Liver (tissue), 9 donors: ENCODE results near the gene STAT5B. TPM values are rescaled to one million over a fixed set of nuclear protein-coding genes. Genes with fewer than 3 reads are reported as not detected.
A peak's percentile ranks its signal among the peaks of the same experiment; 100 is the strongest.

ENCODE experiments used
- DNase-seq: peaks from one replicate; pipeline ENCODE4 v3.0.0-alpha.2; 2017; ENCODE audit warnings: low spot score
- H3K27ac ChIP-seq, 2 donors: one replicate each; pipeline ENCODE4 v1.7.0; 2013; ENCODE audit warnings: inconsistent platforms in 2 of 2, low read length in 2 of 2, control low read depth in 1 of 2, low read depth in 1 of 2, mild to moderate bottlenecking in 1 of 2
- H3K27me3 ChIP-seq, 4 donors: one replicate each; pipeline versions ENCODE4 v1.6.1 to v1.7.0; 2013; ENCODE audit warnings: low read length in 3 of 4, inconsistent platforms in 1 of 4, mild to moderate bottlenecking in 1 of 4, moderate library complexity in 1 of 4; ENCODE audit not compliant: control insufficient read depth in 4 of 4, insufficient read depth in 4 of 4
- H3K36me3 ChIP-seq, 4 donors: one replicate each; pipeline versions ENCODE4 v1.6.1 to v1.7.0; 2013; ENCODE audit warnings: low read length in 3 of 4, mild to moderate bottlenecking in 3 of 4, low read depth in 1 of 4, moderate library complexity in 1 of 4; ENCODE audit not compliant: control insufficient read depth in 4 of 4, insufficient read depth in 3 of 4
- H3K4me1 ChIP-seq, 4 donors: one replicate each; pipeline versions ENCODE4 v1.6.1 to v1.7.0; 2013; ENCODE audit warnings: low read length in 3 of 4, mild to moderate bottlenecking in 3 of 4, moderate library complexity in 1 of 4; ENCODE audit not compliant: control insufficient read depth in 4 of 4, insufficient read depth in 4 of 4
- H3K4me3 ChIP-seq, 3 donors: one replicate each; pipeline versions ENCODE4 v1.6.1 to v1.7.0; 2013; ENCODE audit warnings: low read length in 3 of 3, control low read depth in 1 of 3, low read depth in 1 of 3, mild to moderate bottlenecking in 1 of 3
- H3K9ac ChIP-seq, 2 donors: one replicate each; pipeline ENCODE4 v1.7.0; 2013; ENCODE audit warnings: low read length in 2 of 2, mild to moderate bottlenecking in 2 of 2, moderate library complexity in 2 of 2, control low read depth in 1 of 2, low read depth in 1 of 2
- H3K9me3 ChIP-seq, 4 donors: one replicate each; pipeline versions ENCODE4 v1.6.1 to v1.7.0; 2013; ENCODE audit warnings: low read length in 3 of 4; ENCODE audit not compliant: control insufficient read depth in 4 of 4
- EGR1 ChIP-seq, 2 donors: IDR thresholded peaks; 2 replicates each; pipeline ENCODE4 v1.6.1; 2016 to 2018; ENCODE audit warnings: antibody characterized with exemption in 2 of 2, low read depth in 2 of 2
- FOXA1 ChIP-seq: IDR thresholded peaks from 2 replicates; pipeline ENCODE4 v1.6.1; 2016; ENCODE audit warnings: antibody characterized with exemption
- FOXA2 ChIP-seq: IDR thresholded peaks from 2 replicates; pipeline ENCODE4 v1.6.1; 2016; ENCODE audit warnings: antibody characterized with exemption
- GABPA ChIP-seq, 2 donors: IDR thresholded peaks in 1 of 2; conservative IDR thresholded peaks in 1 of 2; 2 replicates each; pipeline ENCODE4 v1.6.1; 2016; ENCODE audit warnings: antibody characterized with exemption in 2 of 2, mild to moderate bottlenecking in 1 of 2, moderate library complexity in 1 of 2
- HNF4A ChIP-seq, 2 donors: conservative IDR thresholded peaks; 2 replicates each; pipeline ENCODE4 v1.6.1; 2016; ENCODE audit warnings: antibody characterized with exemption in 2 of 2, mild to moderate bottlenecking in 2 of 2
- HNF4G ChIP-seq: IDR thresholded peaks from 2 replicates; pipeline ENCODE4 v1.6.1; 2016; ENCODE audit warnings: antibody characterized with exemption
- JUND ChIP-seq, 2 donors: IDR thresholded peaks; 2 replicates each; pipeline ENCODE4 v1.6.1; 2016; ENCODE audit warnings: antibody characterized with exemption in 2 of 2
- NR2F2 ChIP-seq: IDR thresholded peaks from 2 replicates; pipeline ENCODE4 v1.6.1; 2016; ENCODE audit warnings: antibody characterized with exemption
- RAD21 ChIP-seq, 2 donors: IDR thresholded peaks; 2 replicates each; pipeline ENCODE4 v1.6.1; 2016; ENCODE audit warnings: antibody characterized with exemption in 2 of 2, mild to moderate bottlenecking in 2 of 2
- RXRA ChIP-seq, 2 donors: IDR thresholded peaks; 2 replicates each; pipeline ENCODE4 v1.6.1; 2017 to 2018; ENCODE audit warnings: antibody characterized with exemption in 2 of 2, mild to moderate bottlenecking in 1 of 2
- SP1 ChIP-seq: IDR thresholded peaks from 2 replicates; pipeline ENCODE4 v1.6.1; 2018; ENCODE audit warnings: antibody characterized with exemption, mild to moderate bottlenecking
- TAF1 ChIP-seq: conservative IDR thresholded peaks from 2 replicates; pipeline ENCODE4 v1.6.1; 2016; ENCODE audit warnings: antibody characterized with exemption, mild to moderate bottlenecking
- YY1 ChIP-seq: IDR thresholded peaks from 2 replicates; pipeline ENCODE4 v1.6.1; 2016; ENCODE audit warnings: antibody characterized with exemption, mild to moderate bottlenecking
- ZBTB33 ChIP-seq: IDR thresholded peaks from 2 replicates; pipeline ENCODE4 v1.6.1; 2016; ENCODE audit warnings: antibody characterized with exemption
- WGBS: extraction: QIAGEN DNeasy Blood & Tissue Kit; methylation state at CpG from one replicate; pipeline ENCODE4 v1.1.7; 2013; 5-methylcytosine and 5-hydroxymethylcytosine counted together
- polyA plus RNA-seq, 2 donors: library from polyadenylated mRNA; stranded (reverse) in 1 of 2; unstranded in 1 of 2; fragments of 200-250 nt in 1 of 2; fragments of >200 nt in 1 of 2; fragmentation: Nextera tagmentation in 1 of 2; extraction: Ambion mirVana in 1 of 2; gene quantifications; one replicate each; pipeline versions ENCODE4 v1.2.1 to v1.2.3, GENCODE V29; 2013 to 2015
- total RNA-seq, 2 donors: library from RNA; depleted of rRNA; stranded (reverse); fragments of >200 nt; gene quantifications; one replicate each; pipeline ENCODE4 v1.2.3, GENCODE V29; 2014
- TF ChIP-seq, protein P1 (sequence below): IDR thresholded peaks from 2 replicates; pipeline ENCODE4 v1.6.1; 2016; ENCODE audit warnings: antibody characterized with exemption
- TF ChIP-seq, protein P2 (sequence below): IDR thresholded peaks from 2 replicates; pipeline ENCODE4 v1.6.1; 2016; ENCODE audit warnings: antibody characterized with exemption
- TF ChIP-seq, protein P3 (sequence below): IDR thresholded peaks from 2 replicates; pipeline ENCODE4 v1.6.1; 2016; ENCODE audit warnings: antibody characterized with exemption, mild to moderate bottlenecking
- TF ChIP-seq, protein P4 (sequence below): fragments of 150-350 bp; IDR thresholded peaks from 2 replicates; pipeline ENCODE4 v1.5.1; 2017; ENCODE audit warnings: improper control_type of control experiment, low read depth, low read length; ENCODE audit not compliant: missing input control
- donor health status: healthy.
- donor health status: healthy.
- donor health status: healthy.
- donor health status: healthy.
- donor health status: healthy.

Gene STAT5B
- total and polyA plus RNA-seq, 4 donors, result 6.7 to 33.9 (median 21.6) TPM

GRCh38 chr17:42274812-42275526 is 1.2 kb downstream of the STAT5B start:
- peaks cover 4 to 34% (median 16%) of the 10 kb centered on the region in 4 donors for H3K4me1 ChIP-seq
- H3K27me3 ChIP-seq, result no peaks in the 10 kb centered on the region
- WGBS, result 24% methylated on average over 13 of the region's 13 CpGs
- H3K36me3 ChIP-seq, result no peaks in the 10 kb centered on the region
- no peaks in the 10 kb centered on the region for H3K9me3 ChIP-seq
- TF ChIP-seq RAD21 (IDR thresholded peaks at IDR 0.05) (no peak), JUND (IDR thresholded peaks at IDR 0.05) (no peak), HNF4G (no peak), RXRA (IDR thresholded peaks at IDR 0.05) (no peak), EGR1 (IDR thresholded peaks at IDR 0.05; ENCODE audit: low read depth in 2 of 2) (no peak), HNF4A (conservative IDR thresholded peaks at IDR 0.05) (no peak), FOXA2 (no peak), SP1 (no peak), NR2F2 (no peak), GABPA (IDR thresholded peaks at IDR 0.05 in 1 of 2, conservative IDR thresholded peaks at IDR 0.05 in 1 of 2) (no peak), TAF1 (no peak), ZBTB33 (no peak), FOXA1 (no peak), YY1 (no peak)
- TF ChIP-seq, protein P1, sequence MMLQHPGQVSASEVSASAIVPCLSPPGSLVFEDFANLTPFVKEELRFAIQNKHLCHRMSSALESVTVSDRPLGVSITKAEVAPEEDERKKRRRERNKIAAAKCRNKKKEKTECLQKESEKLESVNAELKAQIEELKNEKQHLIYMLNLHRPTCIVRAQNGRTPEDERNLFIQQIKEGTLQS, result no peak
- TF ChIP-seq, protein P2, sequence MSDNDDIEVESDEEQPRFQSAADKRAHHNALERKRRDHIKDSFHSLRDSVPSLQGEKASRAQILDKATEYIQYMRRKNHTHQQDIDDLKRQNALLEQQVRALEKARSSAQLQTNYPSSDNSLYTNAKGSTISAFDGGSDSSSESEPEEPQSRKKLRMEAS, result no peak
- TF ChIP-seq, protein P3, sequence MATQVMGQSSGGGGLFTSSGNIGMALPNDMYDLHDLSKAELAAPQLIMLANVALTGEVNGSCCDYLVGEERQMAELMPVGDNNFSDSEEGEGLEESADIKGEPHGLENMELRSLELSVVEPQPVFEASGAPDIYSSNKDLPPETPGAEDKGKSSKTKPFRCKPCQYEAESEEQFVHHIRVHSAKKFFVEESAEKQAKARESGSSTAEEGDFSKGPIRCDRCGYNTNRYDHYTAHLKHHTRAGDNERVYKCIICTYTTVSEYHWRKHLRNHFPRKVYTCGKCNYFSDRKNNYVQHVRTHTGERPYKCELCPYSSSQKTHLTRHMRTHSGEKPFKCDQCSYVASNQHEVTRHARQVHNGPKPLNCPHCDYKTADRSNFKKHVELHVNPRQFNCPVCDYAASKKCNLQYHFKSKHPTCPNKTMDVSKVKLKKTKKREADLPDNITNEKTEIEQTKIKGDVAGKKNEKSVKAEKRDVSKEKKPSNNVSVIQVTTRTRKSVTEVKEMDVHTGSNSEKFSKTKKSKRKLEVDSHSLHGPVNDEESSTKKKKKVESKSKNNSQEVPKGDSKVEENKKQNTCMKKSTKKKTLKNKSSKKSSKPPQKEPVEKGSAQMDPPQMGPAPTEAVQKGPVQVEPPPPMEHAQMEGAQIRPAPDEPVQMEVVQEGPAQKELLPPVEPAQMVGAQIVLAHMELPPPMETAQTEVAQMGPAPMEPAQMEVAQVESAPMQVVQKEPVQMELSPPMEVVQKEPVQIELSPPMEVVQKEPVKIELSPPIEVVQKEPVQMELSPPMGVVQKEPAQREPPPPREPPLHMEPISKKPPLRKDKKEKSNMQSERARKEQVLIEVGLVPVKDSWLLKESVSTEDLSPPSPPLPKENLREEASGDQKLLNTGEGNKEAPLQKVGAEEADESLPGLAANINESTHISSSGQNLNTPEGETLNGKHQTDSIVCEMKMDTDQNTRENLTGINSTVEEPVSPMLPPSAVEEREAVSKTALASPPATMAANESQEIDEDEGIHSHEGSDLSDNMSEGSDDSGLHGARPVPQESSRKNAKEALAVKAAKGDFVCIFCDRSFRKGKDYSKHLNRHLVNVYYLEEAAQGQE, result no peak
- TF ChIP-seq, protein P4, sequence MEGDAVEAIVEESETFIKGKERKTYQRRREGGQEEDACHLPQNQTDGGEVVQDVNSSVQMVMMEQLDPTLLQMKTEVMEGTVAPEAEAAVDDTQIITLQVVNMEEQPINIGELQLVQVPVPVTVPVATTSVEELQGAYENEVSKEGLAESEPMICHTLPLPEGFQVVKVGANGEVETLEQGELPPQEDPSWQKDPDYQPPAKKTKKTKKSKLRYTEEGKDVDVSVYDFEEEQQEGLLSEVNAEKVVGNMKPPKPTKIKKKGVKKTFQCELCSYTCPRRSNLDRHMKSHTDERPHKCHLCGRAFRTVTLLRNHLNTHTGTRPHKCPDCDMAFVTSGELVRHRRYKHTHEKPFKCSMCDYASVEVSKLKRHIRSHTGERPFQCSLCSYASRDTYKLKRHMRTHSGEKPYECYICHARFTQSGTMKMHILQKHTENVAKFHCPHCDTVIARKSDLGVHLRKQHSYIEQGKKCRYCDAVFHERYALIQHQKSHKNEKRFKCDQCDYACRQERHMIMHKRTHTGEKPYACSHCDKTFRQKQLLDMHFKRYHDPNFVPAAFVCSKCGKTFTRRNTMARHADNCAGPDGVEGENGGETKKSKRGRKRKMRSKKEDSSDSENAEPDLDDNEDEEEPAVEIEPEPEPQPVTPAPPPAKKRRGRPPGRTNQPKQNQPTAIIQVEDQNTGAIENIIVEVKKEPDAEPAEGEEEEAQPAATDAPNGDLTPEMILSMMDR, result no peak
- DNase-seq, result no peak
- H3K27ac ChIP-seq, result peak overlapping the region; percentile 20 to 98
- H3K4me3 ChIP-seq, result peak overlapping the region; percentile 67 to 98 (median 72)
- H3K9ac ChIP-seq, result peak overlapping the region; percentile 4 to 76
